SK-N-SH (cell line): ENCODE data around the gene PRM1.

Source experiments
- CTCF ChIP-seq: fragments of 200-600 bp; sonication (generic); IDR thresholded peaks from 2 replicates; pipeline ENCODE4 v1.6.1; 2017; ENCODE audit warnings: antibody characterized with exemption, mild to moderate bottlenecking, moderate library complexity
- ELF1 ChIP-seq: IDR thresholded peaks from 2 replicates; pipeline ENCODE4 v1.4.0; 2012
- EZH2phosphoT487 ChIP-seq: fragments of 200-600 bp; sonication (generic); IDR thresholded peaks from 2 replicates; pipeline ENCODE4 v1.6.1; 2017; ENCODE audit warnings: low read depth, mixed run types, mild to moderate bottlenecking, antibody characterized with exemption, moderate library complexity, borderline replicate concordance
- JUND ChIP-seq: IDR thresholded peaks from 2 replicates; pipeline ENCODE4 v1.4.0; 2012
- MAX ChIP-seq: IDR thresholded peaks from 2 replicates; pipeline ENCODE4 v1.4.0; 2012; ENCODE audit warnings: low read depth
- MEF2A ChIP-seq: IDR thresholded peaks from 2 replicates; pipeline ENCODE4 v1.4.0; 2012; ENCODE audit warnings: low read depth, borderline replicate concordance
- POLR2AphosphoS5 ChIP-seq: IDR thresholded peaks from 2 replicates; pipeline ENCODE4 v1.6.1; 2012; ENCODE audit warnings: low read depth, low read length
- TCF12 ChIP-seq: IDR thresholded peaks from 2 replicates; pipeline ENCODE4 v1.4.0; 2012
- TEAD4 ChIP-seq: IDR thresholded peaks from 2 replicates; pipeline ENCODE4 v1.4.0; 2012; ENCODE audit warnings: mild to moderate bottlenecking, borderline replicate concordance; ENCODE audit not compliant: insufficient read depth
- YY1 ChIP-seq: IDR thresholded peaks from 2 replicates; pipeline ENCODE4 v1.4.0; 2012; ENCODE audit warnings: low read depth, mild to moderate bottlenecking
- TF ChIP-seq, protein P1 (sequence below): fragments of 150-350 bp; IDR thresholded peaks from 2 replicates; pipeline ENCODE4 v1.6.1; 2017; ENCODE audit warnings: antibody characterized with exemption, low read length, low read depth, borderline replicate concordance

- TF ChIP-seq ELF1 (no peak), CTCF (no peak), EZH2phosphoT487 (no peak), MAX (no peak), YY1 (no peak), TEAD4 (no peak), MEF2A (no peak), TCF12 (no peak), POLR2AphosphoS5 (no peak), JUND (no peak)
- TF ChIP-seq, protein P1, sequence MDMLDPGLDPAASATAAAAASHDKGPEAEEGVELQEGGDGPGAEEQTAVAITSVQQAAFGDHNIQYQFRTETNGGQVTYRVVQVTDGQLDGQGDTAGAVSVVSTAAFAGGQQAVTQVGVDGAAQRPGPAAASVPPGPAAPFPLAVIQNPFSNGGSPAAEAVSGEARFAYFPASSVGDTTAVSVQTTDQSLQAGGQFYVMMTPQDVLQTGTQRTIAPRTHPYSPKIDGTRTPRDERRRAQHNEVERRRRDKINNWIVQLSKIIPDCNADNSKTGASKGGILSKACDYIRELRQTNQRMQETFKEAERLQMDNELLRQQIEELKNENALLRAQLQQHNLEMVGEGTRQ = no peak
Measured at GRCh38 chr16:11323551-11324336, 42.6 kb upstream of the PRM1 start.
